Stimulated activated CD4-positive, alpha-beta T cell treated with anti-CD3 and anti-CD28 coated beads, Interleukin-4, amount 100 ng/mL, for 24 hours (primary cell): ENCODE results near the gene CCDC122.

Experiments
- DNase-seq: peaks from one replicate; pipeline ENCODE4 v3.0.0-alpha.2; 2020

Gene CCDC122

DNA sequence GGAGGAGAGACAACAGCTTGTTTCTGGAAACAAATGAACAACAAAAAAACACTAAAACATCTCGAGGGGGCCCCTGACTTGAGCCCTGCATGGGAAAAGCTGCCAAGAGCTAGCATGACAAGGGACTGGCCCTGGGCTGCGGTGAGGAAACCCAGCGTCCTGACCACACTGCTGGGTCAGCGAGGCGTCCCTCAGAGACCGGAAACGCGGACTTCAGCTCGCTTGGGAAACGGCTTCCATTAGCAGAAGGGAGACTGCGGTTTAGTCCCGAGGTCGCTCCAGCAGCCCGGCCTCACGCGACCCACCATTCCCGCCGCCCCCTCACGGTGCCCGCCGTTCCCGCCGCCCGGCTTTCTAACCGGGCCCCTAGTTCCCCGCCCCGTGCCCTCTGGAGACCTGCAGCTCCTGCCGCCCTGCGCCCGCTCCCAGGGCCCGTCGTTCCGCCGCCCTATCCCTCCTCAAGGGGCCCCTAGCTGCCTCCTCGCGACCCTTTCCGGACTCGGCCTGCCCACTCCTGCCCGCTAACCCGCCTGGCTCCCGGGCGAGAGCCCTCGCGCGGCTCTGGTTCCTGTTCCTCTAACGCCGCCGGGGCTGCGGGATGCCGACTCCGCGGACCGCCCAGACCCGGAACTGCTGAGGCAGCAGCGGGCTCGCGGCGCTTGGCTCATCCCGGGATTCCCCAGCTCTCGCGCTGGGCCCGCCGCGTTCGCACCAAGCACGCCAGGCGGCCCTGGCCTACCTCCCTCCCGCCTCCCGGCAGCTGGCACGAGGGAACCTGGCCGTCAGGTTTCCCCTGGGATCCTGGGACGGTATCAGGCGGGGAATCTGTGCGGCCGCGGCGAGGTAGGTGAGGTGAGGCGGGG, at the start of gene CCDC122:
CCDC122 (minus strand) TSS at position 849 of the 863 bp plus-strand sequence. CDS start 10,364 bp downstream, outside the sequence.
- peak; percentile 80 for DNase-seq

DNA sequence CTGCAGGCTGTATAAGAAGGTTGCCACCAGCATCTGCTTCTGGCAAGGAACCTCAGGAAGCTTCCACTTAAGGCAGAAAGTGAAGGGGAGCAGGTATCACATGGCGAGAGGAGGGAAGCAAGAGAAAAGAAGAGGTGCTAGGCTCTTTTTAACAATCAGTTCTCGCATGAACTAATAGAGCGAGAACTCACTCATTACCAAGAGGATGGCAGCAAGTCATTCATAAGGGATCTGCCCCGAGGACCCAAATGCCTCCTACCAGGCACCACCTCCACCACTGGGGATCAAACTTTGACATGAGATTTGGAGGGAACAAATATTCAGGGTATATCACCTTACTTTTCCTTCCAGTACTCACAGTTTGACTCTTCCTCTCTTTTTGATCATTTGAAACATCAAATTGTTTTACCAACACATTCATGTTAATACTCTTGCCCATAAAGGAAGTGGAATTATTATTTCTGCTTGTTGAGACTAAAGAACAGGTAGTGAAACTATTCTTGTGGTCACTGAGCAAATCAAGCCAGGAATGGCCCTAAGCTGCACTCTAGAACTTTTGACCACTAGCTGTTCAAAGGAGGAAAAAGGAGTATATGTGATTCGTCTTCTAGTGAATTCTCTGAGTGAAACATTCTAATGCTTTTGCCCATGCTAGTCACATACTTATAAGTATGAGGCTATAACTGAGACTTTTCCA, 45.2 kb upstream of the CCDC122 start:
- no peak for DNase-seq

DNA sequence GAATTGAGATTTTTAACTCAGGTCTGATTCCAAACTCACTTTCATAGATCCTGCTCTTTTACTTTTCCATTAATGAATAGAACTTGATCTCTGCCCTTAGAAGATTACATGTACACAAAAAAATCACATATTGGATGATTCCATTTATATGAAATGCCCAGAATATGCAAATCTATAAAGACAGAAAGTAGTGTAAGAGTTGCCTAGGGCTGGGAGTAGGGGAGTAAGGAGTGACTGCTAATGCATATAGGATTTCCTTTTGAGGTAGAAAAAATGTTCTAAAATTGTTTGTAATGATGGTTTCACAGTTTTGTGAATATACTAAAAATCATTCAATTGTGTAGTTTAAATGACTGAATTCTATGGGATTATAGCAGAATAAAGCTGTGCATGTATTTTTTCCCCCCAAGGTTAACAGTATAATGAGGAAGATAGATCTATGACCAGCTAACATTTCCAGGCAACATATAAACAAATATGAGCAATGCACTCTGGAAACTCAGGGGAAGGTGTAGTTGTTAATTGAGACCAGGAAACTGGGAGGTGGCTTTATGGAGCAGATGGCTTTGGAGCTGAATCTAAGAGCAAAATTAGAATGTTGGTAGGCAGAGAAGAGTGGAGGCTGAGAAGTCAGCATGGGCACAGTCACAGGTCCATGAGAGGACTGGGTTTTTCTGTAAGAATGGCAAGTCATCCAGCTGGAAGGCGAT, 41.6 kb upstream of the CCDC122 start:
- DNase-seq: no peak

DNA sequence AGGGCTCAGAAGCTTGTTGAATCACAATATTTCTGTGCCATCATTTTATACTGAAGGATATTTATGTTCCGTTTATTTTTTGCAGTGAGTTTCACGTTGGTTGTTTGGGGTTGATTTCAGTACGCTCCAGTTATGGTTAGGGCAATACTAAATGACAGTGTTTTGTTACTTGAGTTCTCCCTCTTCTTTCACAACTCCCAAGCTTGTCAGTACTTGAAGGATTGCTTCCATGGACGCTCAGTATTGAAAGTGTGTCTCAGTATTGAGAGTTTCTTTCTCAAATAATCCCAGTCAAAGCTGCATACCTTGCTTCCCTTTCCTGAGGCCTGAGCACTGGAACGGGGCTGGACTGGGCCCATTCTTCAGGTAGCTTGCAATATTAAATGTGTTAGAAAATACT, 39.1 kb upstream of the CCDC122 start:
- DNase-seq: no peak

DNA sequence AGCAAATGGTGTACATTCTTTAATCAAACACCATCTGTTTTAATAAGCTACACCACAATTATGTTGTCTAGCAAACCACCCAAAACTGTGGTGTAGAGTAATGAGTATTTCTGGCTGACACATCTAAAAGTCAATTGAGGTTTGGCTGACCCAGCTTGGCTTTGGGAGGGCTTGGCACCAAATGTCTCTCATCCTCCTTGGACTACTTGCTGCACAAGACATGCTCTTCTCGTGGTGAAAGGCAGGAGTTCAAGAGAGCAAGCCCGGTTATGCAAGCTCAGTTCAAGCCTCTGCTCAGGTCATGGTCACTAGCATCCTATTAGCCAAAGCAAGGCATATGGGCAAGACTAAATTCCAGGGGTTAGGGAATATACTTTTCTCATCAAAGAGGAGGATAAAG, 37.3 kb upstream of the CCDC122 start:
- DNase-seq: no peak

DNA sequence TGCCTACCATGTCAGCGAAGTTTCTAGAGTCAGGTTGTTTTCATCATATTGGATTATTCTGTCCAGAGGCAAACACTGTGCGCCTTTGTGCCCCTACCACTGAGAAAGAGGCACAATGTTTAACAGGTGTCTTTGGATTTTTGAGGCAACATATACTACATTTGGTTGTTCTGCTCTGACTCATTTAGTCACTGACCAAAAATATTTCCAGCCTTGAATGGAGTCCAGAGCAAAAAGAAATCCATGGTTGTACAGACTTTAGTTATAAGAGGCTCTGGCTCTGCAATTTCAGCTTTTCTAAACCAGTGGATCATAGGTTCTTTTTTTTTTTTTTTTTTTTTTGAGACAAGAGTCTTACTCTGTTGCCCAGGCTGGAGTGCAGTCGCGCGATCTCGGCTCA, 35.9 kb upstream of the CCDC122 start:
- DNase-seq: no peak

DNA sequence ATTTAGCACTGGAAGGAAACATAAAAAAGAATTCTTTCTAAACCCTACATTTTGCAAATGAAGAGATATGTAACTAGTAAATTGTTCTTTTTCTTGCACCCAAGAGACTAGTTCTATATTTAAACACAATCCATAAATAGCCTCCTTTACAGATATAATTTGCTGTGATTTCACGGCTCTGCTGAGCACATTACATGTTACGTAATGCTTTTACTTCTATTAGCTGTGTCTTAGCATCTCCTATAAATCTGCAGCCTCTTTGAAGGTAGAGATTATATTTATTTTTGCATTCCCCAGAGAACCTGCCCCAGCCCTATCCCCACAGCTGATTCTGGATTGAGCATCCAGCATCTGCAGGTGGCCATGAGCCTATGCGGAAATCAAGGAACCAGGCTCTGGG, 32.3 kb upstream of the CCDC122 start:
- DNase-seq: no peak

DNA sequence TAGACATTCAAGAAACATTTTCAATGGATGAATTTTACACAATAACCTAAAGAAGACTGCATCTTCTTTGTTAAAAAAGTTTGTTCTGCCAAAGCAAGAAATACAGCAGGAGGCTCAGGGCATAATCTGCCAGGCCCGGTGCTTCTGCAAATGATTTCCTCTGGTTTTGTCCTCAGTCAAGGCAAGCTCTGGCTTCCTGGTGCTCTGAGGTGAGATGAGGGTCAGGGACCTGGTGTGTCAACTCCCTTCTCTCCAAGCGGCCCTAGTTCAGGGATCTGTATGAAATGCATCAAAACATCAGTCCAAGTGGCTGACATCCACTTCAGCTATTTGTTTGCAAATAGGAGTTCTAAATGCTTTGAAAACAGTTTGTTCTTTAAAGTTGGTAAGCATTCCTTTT, 31.7 kb upstream of the CCDC122 start:
- DNase-seq: no peak

DNA sequence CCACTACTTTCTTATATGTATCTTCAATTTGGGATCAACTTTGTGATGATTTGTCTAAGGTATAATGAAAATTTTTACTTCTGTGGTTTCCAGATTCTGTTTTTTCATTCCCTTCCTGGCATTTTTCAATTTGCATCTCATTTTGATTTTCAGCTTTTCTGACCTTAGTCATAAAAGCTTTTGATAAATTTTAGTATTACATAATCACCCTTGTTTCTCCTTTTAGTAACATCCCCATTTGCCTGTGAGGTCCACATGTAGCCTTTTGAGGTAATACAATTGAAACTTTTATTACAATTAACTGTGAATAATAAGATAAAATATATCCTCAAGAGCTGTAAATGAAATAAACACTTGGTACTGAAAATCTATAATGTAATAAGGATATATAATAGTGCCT, 31.3 kb upstream of the CCDC122 start:
- no peak for DNase-seq

DNA sequence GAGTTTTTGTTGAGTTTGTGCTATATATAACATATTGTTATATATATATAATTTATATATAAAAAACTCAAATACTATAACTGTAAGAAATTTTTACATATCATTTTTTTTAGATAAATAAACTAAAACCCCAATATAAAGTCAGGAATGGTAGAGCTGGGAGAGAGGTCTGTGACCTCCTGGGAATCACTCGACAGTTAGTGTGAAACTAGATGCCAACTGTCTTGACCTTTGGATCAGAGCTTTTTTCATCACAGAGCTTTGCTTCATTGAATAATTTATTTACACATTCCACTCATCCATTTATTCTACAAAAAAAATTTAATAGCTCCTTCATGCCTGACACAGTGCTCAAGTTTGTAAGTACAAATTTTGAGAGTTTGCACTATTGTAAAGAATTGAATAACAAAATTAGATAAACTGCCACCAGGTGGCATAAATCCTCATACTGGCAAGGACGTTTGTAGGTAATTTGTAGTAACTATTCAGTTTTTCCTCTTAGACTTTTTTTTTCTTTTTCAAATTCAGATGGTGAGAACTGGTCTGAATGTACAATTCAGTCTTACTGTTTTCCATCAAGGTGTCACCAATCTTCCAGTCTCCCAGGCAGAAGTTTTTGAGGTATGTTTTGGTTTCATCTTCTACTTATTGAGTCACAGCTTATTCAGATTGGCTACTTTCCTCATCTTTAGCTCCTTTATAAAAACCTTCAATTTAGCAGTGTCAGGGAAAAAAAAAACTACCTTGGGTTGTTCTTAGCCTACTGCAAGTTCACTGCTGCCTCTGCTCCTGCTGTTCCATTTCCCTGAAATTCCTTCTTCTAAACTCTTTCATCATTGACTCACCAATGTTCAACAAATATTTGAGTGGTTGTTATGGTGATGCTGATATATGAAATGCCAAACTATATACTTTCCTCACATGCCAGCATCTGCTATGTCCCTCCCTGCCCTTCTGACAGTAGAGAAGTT, 28.9 kb upstream of the CCDC122 start:
- peak; percentile 8 for DNase-seq

DNA sequence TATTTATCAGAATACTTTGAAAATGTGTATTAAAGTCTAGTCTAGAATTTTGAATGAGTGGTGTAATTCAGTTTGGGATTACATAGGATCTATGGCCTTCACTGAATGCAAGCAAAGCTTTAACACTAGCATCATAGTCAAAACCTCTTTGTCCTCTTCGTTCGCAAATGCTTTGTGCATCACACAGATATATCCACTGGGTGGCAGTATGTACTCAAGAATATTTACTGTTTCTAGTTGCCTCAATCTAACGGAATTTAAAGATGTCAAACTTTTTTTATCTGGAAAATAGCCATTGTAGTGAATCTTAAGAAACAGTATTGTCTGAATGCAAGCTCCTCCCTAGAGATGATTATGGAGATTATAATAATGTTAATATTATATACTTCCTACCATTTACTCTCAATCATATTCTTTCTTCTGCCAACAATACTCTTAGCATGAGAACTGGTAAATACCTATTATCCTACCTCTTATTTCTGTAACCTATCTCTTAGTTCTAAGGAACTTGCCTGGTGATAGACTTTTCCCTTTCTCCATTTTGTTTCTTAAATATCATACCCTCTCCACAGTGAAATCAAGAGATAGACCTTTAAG, 26.0 kb upstream of the CCDC122 start:
- peak; percentile 36 for DNase-seq

DNA sequence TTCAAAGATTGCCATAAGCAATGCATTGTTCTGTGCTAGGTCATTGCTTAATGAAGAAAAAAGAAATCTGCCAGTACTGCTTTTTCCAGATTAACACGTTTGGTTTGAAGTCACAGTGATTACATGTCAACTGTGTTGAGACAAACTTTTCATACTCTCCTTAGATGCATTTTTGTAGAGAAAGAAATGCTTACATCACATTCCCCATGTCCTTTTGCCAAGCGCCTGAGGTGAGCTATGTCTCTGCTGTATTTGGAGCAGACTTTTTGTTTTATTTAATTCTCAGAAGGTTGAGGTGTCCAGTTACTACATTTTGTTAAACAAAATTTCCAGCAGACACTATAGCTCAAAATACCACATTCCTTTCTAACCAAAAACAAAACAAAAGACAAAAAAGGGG, 16.4 kb upstream of the CCDC122 start:
- no peak for DNase-seq

DNA sequence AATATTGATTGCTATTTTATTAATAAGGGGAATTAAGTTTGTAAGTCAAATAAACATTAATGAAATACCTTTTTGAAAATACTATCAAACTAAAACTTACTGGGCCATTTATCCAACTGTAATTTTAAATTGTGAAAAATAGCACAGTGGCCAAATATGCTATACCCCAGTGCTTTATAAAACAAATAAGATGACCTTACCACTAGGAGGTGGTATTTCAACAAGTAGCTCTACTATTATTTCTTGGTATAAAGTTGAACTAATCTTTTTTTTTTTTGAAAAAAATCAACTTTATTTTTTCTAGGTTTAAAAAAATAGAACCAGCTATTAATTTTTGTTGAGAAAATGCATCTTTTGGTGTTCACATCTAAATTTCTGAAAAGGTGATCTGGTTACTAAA, 14.9 kb upstream of the CCDC122 start:
- no peak for DNase-seq

DNA sequence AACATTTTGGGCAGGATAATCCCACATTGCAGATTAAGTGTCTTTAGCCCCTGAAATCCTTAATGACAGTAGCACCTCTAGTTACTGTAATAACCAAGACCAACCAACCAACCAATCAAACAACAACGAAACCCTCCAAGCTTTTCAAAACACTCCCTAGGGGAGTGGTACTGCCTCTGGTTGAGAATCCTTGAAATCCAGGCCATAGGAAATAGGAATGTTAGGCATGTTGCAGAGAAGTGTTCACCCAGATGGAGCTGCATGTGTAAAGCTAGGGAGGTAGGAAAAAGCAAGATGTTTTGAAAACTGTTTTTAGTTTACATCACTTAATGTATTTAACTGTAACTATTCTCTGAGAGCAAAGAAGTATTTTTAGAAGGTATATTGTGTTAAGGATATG, 4.7 kb upstream of the CCDC122 start:
- DNase-seq: no peak

DNA sequence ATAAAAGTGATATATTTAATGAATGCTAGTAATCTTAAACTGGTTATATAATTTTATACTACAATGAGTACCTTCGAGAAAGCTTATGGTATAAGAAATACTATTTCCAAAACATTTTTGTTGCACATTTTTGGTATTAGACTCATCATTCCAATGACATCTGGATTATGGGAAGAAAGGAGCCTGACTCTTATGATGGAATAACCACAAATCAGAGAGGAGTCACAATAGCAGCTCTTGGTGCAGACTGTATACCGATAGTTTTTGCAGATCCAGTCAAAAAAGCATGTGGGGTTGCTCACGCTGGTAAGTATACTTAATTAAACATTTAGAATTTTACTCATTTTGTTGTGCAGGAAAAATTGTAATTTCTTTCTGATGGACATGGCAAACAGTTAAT, 4.1 kb upstream of the CCDC122 start:
- no peak for DNase-seq

DNA sequence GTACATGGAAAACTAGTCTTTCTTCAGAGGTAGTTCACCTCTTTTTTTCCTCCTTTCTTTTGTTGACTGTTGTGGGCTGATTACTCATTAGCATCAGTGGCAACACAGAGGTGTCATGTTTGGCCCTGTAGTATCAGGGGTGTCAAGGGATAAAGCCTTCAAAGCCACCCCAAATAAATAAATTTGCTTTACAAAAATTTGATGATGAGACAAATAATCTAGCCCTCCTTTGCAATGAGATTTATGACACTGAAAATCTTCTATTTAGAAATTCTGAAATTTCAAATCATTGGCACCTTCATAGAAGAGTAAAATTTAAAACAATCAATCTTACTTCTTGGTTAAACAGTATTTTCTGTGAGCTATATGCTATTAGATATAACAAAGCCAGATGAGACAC, 2.0 kb upstream of the CCDC122 start:
- DNase-seq: no peak

DNA sequence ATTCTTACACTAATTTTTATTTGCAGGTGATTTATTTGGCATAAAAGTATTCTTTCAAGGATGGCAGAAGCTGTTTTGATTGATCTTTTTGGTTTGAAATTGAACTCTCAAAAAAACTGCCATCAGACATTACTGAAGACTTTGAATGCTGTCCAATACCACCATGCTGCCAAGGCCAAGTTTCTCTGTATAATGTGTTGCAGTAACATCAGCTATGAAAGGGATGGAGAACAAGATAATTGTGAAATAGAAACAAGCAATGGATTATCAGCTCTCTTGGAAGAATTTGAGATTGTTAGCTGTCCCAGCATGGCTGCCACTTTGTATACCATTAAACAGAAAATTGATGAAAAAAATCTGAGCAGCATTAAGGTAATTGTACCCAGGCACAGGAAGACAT, 1.4 kb upstream of the CCDC122 start:
- DNase-seq: no peak

DNA sequence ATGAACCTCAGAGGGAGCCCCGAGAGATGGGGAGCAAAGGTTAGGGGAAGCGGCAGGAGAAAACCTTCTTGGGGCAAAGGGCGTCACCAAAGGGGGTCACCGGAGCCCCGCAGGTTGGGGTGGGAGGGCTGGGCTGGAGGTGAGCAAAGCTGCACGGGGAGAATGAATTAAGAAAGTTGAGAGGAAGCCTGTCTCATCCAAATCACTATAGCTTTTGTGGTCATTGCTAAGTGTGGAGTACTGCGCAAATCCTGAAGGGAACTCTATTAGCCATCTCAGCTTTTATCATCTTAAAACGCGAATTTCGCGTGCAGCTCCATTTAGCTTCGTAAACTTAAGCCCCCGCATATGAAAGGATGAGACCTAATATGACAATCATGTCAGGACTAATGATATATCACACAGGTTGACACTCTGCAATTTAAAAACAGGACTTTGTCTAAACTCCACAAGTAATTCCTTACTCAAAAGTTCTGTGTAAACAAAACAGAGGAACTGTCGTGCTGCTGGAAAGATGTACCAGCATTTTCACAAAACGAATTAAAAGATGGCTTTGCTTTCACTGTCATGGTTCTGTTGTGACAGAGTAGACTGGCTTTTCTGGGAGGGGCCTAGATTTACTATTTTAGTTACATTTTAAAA, 795 bp upstream of the CCDC122 start:
- DNase-seq: no peak

DNA sequence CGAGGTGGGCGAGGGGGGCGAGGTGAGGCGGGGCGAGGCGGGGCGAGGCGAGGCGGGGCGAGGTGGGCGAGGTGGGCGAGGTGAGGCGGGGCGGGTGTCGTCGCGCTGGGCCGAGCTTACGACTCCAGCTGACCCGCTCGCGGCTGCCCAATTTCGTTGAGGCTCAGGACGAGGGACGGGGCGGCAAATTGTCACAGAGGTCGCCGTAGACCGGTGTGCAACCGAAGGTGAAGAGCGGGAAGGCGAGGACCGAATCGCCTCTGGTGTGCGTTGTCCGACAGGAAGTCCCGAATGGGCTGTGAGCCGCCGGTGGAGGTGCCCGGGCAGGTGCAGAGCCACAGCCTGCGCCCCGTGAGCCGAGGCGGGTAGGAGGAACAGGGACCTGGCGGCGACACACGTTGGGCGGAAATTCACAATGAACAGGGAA, 228 bp upstream of the CCDC122 start, which contains the start of gene LACC1:
LACC1 (plus strand) TSS at position 150 of the 427 bp plus-strand sequence. CDS start 1,082 bp downstream, outside the sequence.
- no peak for DNase-seq

DNA sequence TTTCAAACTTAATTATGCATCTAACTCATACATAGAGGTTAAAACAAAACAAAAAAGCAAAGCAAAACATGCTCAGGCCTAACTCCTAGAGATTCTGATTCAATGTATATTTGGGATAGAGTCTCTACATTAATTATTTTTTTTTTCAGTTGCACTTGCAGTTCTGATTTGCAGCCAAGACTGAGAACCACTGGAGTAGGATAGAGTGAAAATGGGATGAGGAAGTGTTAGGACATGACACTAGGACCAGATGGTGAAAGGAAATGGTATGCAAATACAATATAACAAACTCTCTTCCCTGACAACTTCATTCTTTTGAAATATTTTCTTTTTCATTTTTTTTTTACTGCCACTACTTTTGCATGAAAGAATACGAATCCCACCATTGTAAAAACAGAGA, 1.8 kb downstream of the CCDC122 start:
- DNase-seq: no peak

DNA sequence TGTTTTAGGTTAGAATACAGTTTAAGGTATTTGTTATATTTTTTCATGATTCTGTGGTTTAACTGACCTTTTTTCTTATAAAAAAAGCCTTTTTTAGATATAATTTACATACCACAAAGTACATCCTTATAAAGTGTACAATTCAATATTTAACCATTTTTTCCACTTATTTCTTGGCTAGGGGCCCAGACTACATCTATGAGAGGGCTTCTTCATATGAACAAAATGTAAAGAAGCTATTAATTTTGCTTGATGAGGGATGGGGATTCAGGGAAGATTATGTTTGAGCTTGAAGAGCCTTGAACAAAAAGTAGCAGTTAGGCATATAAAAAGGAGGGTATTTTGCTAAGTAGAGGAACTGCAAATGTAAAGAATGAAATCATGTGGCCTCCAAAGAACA, 2.2 kb downstream of the CCDC122 start:
- DNase-seq: no peak
